Spleen (tissue), 11 donors: ENCODE data around the gene CUX1. TPM values are rescaled to one million over a fixed set of nuclear protein-coding genes. Genes with fewer than 3 reads are reported as not detected.

ENCODE experiments used
- DNase-seq: peaks from one replicate; pipeline ENCODE4 v3.0.0-alpha.2; 2020
- H3K27ac ChIP-seq, 8 donors: fragments of 200-600 bp; sonication (generic) in 7 of 8; 1 replicate in 4 of 8; 2 replicates in 4 of 8; pipeline versions ENCODE4 v1.5.0 to v1.8.0; 2016 to 2021; ENCODE audit warnings: inconsistent platforms in 4 of 8, mild to moderate bottlenecking in 4 of 8, moderate library complexity in 1 of 8
- H3K27me3 ChIP-seq, 7 donors: fragments of 200-600 bp; sonication (generic) in 6 of 7; replicated peaks in 1 of 7; 1 replicate in 4 of 7; 2 replicates in 3 of 7; pipeline versions ENCODE4 v1.5.0 to v1.8.0; 2016 to 2021; ENCODE audit warnings: inconsistent platforms in 3 of 7, mild to moderate bottlenecking in 1 of 7
- H3K36me3 ChIP-seq, 6 donors: fragments of 200-600 bp; sonication (generic) in 5 of 6; 1 replicate in 4 of 6; 2 replicates in 2 of 6; pipeline versions ENCODE4 v1.5.0 to v1.8.0; 2016 to 2021; ENCODE audit warnings: inconsistent platforms in 2 of 6
- H3K4me1 ChIP-seq, 6 donors: fragments of 200-600 bp; sonication (generic) in 5 of 6; 1 replicate in 3 of 6; 2 replicates in 3 of 6; pipeline versions ENCODE4 v1.5.0 to v1.8.0; 2016 to 2021; ENCODE audit warnings: inconsistent platforms in 3 of 6
- H3K4me3 ChIP-seq, 8 donors: fragments of 200-600 bp; sonication (generic) in 7 of 8; 1 replicate in 4 of 8; 2 replicates in 4 of 8; pipeline versions ENCODE4 v1.5.0 to v1.8.0; 2016 to 2021; ENCODE audit warnings: inconsistent platforms in 4 of 8, mild to moderate bottlenecking in 4 of 8, moderate library complexity in 2 of 8
- H3K9me3 ChIP-seq, 8 donors: fragments of 200-600 bp; sonication (generic) in 7 of 8; 1 replicate in 4 of 8; 2 replicates in 4 of 8; pipeline versions ENCODE4 v1.5.0 to v1.8.0; 2016 to 2021; ENCODE audit warnings: inconsistent platforms in 4 of 8
- CTCF ChIP-seq, 11 experiments: fragments of 200-600 bp in 7 of 11; fragments of 450-650 bp in 4 of 11; sonication (generic) in 4 of 11; IDR thresholded peaks in 8 of 11; conservative IDR thresholded peaks in 3 of 11; 1 replicate in 7 of 11; 2 replicates in 4 of 11; pipeline versions ENCODE4 v1.4.0 to v1.8.0; 2016 to 2021; ENCODE audit warnings: antibody characterized with exemption in 11 of 11, inconsistent platforms in 4 of 11, mild to moderate bottlenecking in 1 of 11
- POLR2A ChIP-seq, 3 donors: fragments of 450-650 bp; IDR thresholded peaks; one replicate each; pipeline ENCODE4 v1.5.1; 2017; ENCODE audit warnings: antibody characterized with exemption in 3 of 3, mild to moderate bottlenecking in 1 of 3
- POLR2AphosphoS5 ChIP-seq, 3 donors: sonication (generic); formaldehyde crosslinking; IDR thresholded peaks; one replicate each; pipeline ENCODE4 v1.5.1; 2017; ENCODE audit warnings: antibody characterized with exemption in 3 of 3
- WGBS, 5 donors: extraction: QIAGEN DNeasy Blood & Tissue Kit in 3 of 5; methylation state at CpG; one replicate each; pipeline versions ENCODE4 v1.1.5 to v1.1.7; 2013 to 2018; 5-methylcytosine and 5-hydroxymethylcytosine counted together
- intact Hi-C: fragments of 100-400 bp; cut with DNase I; formaldehyde crosslinking; loops from one replicate; pipeline ENCODE4 v1.15.0; 2023; ENCODE audit warnings: low total_unique reads
- polyA plus RNA-seq, 3 donors: library from polyadenylated mRNA; stranded (reverse); fragments of 200-250 nt; gene quantifications; one replicate each; pipeline ENCODE4 v1.2.1, GENCODE V29; 2013
- total RNA-seq, 7 donors: library from RNA; depleted of rRNA in 3 of 7; stranded (reverse); fragments of >200 nt in 3 of 7; fragmentation: NEBNext Ultra II Directional in 4 of 7; extraction: Animal tissue kit (Norgen Biotek cat#: 25700) in 4 of 7; gene quantifications; one replicate each; pipeline versions ENCODE4 v1.1.0 to v1.2.1, GENCODE V29; 2016 to 2021
- donor health status: healthy with polysubstance abuse.
- donor health status: DM: no; HTN: no; CAD: no; lungs with moderate emphysema.
- donor health status: DM: no; HTN: no; CAD: no.
- donor health status: Bipolar disorder and iron deficiency.
- donor health status: healthy.
- donor health status: DM: no; HTN: no; CAD: no.
- donor health status: DM: yes; HTN: yes; CAD: no.

Gene CUX1
- total and polyA plus RNA-seq, 10 donors: 9.1 to 95.8 (median 61.9) TPM

- TF ChIP-seq POLR2AphosphoS5 (IDR thresholded peaks at IDR 0.05) (no peak), CTCF (IDR thresholded peaks at IDR 0.05 in 8 of 11, conservative IDR thresholded peaks at IDR 0.05 in 3 of 11) (no peak), POLR2A (IDR thresholded peaks at IDR 0.05) (no peak)
- intact Hi-C loops: no loop called here
- no peaks in the 10 kb centered on the region for H3K36me3 ChIP-seq
- no peak for DNase-seq
- H3K4me3 ChIP-seq: no peak overlapping the region
- H3K27me3 ChIP-seq: peaks cover 0 to 22% (median 0%) of the 10 kb centered on the region in 7 donors
- no peaks in the 10 kb centered on the region for H3K4me1 ChIP-seq
- WGBS, 5 donors: 45 to 60% (median 50%) methylated on average over 4 of the region's 4 CpGs
- no peak overlapping the region for H3K27ac ChIP-seq
- no peaks in the 10 kb centered on the region for H3K9me3 ChIP-seq
These were observed 44.8 kb upstream of the CUX1 start for GRCh38 chr7:101772508-101773211.

GRCh38 chr7:101775181-101775580, 42.2 kb upstream of the CUX1 start:
- TF ChIP-seq CTCF (IDR thresholded peaks at IDR 0.05 in 8 of 11, conservative IDR thresholded peaks at IDR 0.05 in 3 of 11): no peak
- no peak for TF ChIP-seq POLR2A (IDR thresholded peaks at IDR 0.05)
- TF ChIP-seq POLR2AphosphoS5 (IDR thresholded peaks at IDR 0.05): no peak
- WGBS, 5 donors: 86 to 94% (median 91%) methylated on average over 9 of the region's 9 CpGs
- intact Hi-C loops: no loop called here
- Histone ChIP-seq H3K4me1 (no peaks in the 10 kb centered on the region), H3K27ac (no peak overlapping the region), H3K9me3 (no peaks in the 10 kb centered on the region), H3K27me3 (peaks cover 0 to 22% (median 0%) of the 10 kb centered on the region in 7 donors), H3K36me3 (no peaks in the 10 kb centered on the region), H3K4me3 (no peak overlapping the region)
- no peak for DNase-seq

GRCh38 chr7:101778026-101778580, 39.3 kb upstream of the CUX1 start:
- intact Hi-C loops: no loop called here
- no peak for DNase-seq
- 84 to 95% (median 91%) methylated on average over 20 of the region's 20 CpGs for WGBS, 5 donors
- H3K27ac ChIP-seq: no peak overlapping the region
- no peaks in the 10 kb centered on the region for H3K9me3 ChIP-seq
- H3K36me3 ChIP-seq: no peaks in the 10 kb centered on the region
- H3K27me3 ChIP-seq: peaks cover 0 to 6% (median 0%) of the 10 kb centered on the region in 7 donors
- peaks cover 0 to under 1% (median 0%) of the 10 kb centered on the region in 6 donors for H3K4me1 ChIP-seq
- TF ChIP-seq CTCF (IDR thresholded peaks at IDR 0.05 in 8 of 11, conservative IDR thresholded peaks at IDR 0.05 in 3 of 11) (no peak), POLR2AphosphoS5 (IDR thresholded peaks at IDR 0.05) (no peak), POLR2A (IDR thresholded peaks at IDR 0.05) (no peak)
- H3K4me3 ChIP-seq: no peak overlapping the region

- Histone ChIP-seq H3K4me3 (no peak overlapping the region), H3K36me3 (no peaks in the 10 kb centered on the region), H3K27me3 (peaks cover 0 to 13% (median 0%) of the 10 kb centered on the region in 7 donors), H3K9me3 (no peaks in the 10 kb centered on the region), H3K27ac (no peak overlapping the region), H3K4me1 (peaks cover 0 to 10% (median 6%) of the 10 kb centered on the region in 6 donors)
- intact Hi-C loops: no loop called here
- DNase-seq: no peak
- 85 to 96% (median 86%) methylated on average over 4 of the region's 4 CpGs for WGBS, 5 donors
- no peak for TF ChIP-seq POLR2A (IDR thresholded peaks at IDR 0.05)
- no peak for TF ChIP-seq CTCF (IDR thresholded peaks at IDR 0.05 in 8 of 11, conservative IDR thresholded peaks at IDR 0.05 in 3 of 11)
- TF ChIP-seq POLR2AphosphoS5 (IDR thresholded peaks at IDR 0.05): no peak
These were observed 38.2 kb upstream of the CUX1 start for GRCh38 chr7:101779267-101779666.
